HepG2 (cell line): ENCODE measurements around the gene EIF5A. TPM values are rescaled to one million over a fixed set of nuclear protein-coding genes. Genes with fewer than 3 reads are reported as not detected.
A peak's percentile ranks its signal among the peaks of the same experiment; 100 is the strongest.

ENCODE experiments used
- DR1 ChIP-seq: sonication (generic); formaldehyde crosslinking; IDR thresholded peaks from 2 replicates; pipeline ENCODE4 v1.8.0; 2021; ENCODE audit warnings: mild to moderate bottlenecking, missing genetic modification reagents, inconsistent platforms
- ELF1 ChIP-seq: sonication (generic); formaldehyde crosslinking; IDR thresholded peaks from 2 replicates; pipeline ENCODE4 v1.4.0; 2020; ENCODE audit warnings: missing genetic modification reagents
- HBP1 ChIP-seq: IDR thresholded peaks from 2 replicates; pipeline ENCODE4 v1.6.1; 2016; ENCODE audit warnings: low read depth, control low read depth
- HDAC6 ChIP-seq: fragments of 200-600 bp; sonication (generic); IDR thresholded peaks from 2 replicates; pipeline ENCODE4 v1.7.0; 2017; ENCODE audit warnings: mild to moderate bottlenecking, antibody characterized with exemption, low read length, low read depth
- HOXA9 ChIP-seq: sonication (generic); formaldehyde crosslinking; IDR thresholded peaks from 2 replicates; pipeline ENCODE4 v1.8.1; 2022; ENCODE audit warnings: missing genetic modification reagents, mild to moderate bottlenecking, moderate library complexity, borderline replicate concordance
- MED1 ChIP-seq: sonication (generic); formaldehyde crosslinking; IDR thresholded peaks from 2 replicates; pipeline ENCODE4 v1.4.0; 2020; ENCODE audit warnings: missing genetic modification reagents
- NCOA2 ChIP-seq: sonication (generic); formaldehyde crosslinking; IDR thresholded peaks from 2 replicates; pipeline ENCODE4 v1.8.0; 2022; ENCODE audit warnings: inconsistent platforms
- NR2F6 ChIP-seq, 2 experiments: IDR thresholded peaks; 2 replicates each; pipeline ENCODE4 v1.6.1; 2016; ENCODE audit warnings: antibody characterized with exemption in 1 of 2, mild to moderate bottlenecking in 1 of 2
- PHF21A ChIP-seq: sonication (generic); formaldehyde crosslinking; IDR thresholded peaks from 2 replicates; pipeline ENCODE4 v1.5.0; 2020; ENCODE audit warnings: mild to moderate bottlenecking, missing genetic modification reagents
- PLRG1 ChIP-seq: fragments of 450-650 bp; conservative IDR thresholded peaks from 2 replicates; pipeline ENCODE4 v1.6.1; 2016
- SKI ChIP-seq: fragments of 450-650 bp; IDR thresholded peaks from one replicate; pipeline ENCODE4 v1.6.1; 2018; ENCODE audit warnings: mild to moderate bottlenecking; ENCODE audit not compliant: partially characterized antibody
- SNAI1 ChIP-seq: sonication (generic); formaldehyde crosslinking; IDR thresholded peaks from 2 replicates; pipeline ENCODE4 v1.5.0; 2020; ENCODE audit warnings: mild to moderate bottlenecking, missing genetic modification reagents, borderline replicate concordance
- ZBTB10 ChIP-seq: sonication (generic); formaldehyde crosslinking; IDR thresholded peaks from 2 replicates; pipeline ENCODE4 v1.4.0; 2020; ENCODE audit warnings: missing genetic modification reagents, borderline replicate concordance
- ZNF441 ChIP-seq: sonication (generic); formaldehyde crosslinking; IDR thresholded peaks from 2 replicates; pipeline ENCODE4 v1.7.0; 2021; ENCODE audit warnings: missing genetic modification reagents, borderline replicate concordance
- ZNF616 ChIP-seq: sonication (generic); formaldehyde crosslinking; IDR thresholded peaks from 2 replicates; pipeline ENCODE4 v1.5.0; 2020; ENCODE audit warnings: low read depth, mild to moderate bottlenecking, missing genetic modification reagents
- ZNF687 ChIP-seq: sonication (generic); formaldehyde crosslinking; IDR thresholded peaks from 2 replicates; pipeline ENCODE4 v1.5.1; 2020; ENCODE audit warnings: mild to moderate bottlenecking, missing genetic modification reagents, moderate library complexity
- polyA plus RNA-seq, 8 experiments: library from polyadenylated mRNA; depleted of rRNA in 3 of 8; stranded (reverse) in 7 of 8; unstranded in 1 of 8; fragments of >200 nt; fragmentation: Illumina TruSeq in 4 of 8; extraction: Trizol in 4 of 8; gene quantifications; 2 replicates each; pipeline versions ENCODE4 v1.2.1 to v1.2.3, GENCODE V29; 2011 to 2016; ENCODE audit warnings: low read depth in 4 of 8, missing spikeins in 1 of 8, mixed read lengths in 1 of 8; ENCODE audit not compliant: insufficient read depth in 1 of 8
- total RNA-seq, 5 experiments: library from RNA; depleted of rRNA; stranded (reverse); fragments of >200 nt; fragmentation: Illumina TruSeq; extraction: Trizol; gene quantifications; 2 replicates each; pipeline ENCODE4 v1.2.3, GENCODE V29; 2016; ENCODE audit warnings: low read depth in 1 of 5
- TF ChIP-seq, protein P1 (sequence below), 2 experiments: fragments of 450-650 bp in 1 of 2; sonication (generic) in 1 of 2; formaldehyde crosslinking; IDR thresholded peaks; 2 replicates each; pipeline versions ENCODE4 v1.5.0 to v1.8.0; 2020 to 2022; ENCODE audit warnings: mild to moderate bottlenecking in 1 of 2, missing genetic modification reagents in 1 of 2
- TF ChIP-seq, protein P2 (sequence below): sonication (generic); formaldehyde crosslinking; IDR thresholded peaks from 2 replicates; pipeline ENCODE4 v1.4.0; 2020; ENCODE audit warnings: missing genetic modification reagents, low read depth, mild to moderate bottlenecking, borderline replicate concordance

Gene EIF5A
- total and polyA plus RNA-seq, 2 of the 13 experiments (the other 11 are each of a cell fraction or from before 2014, with no cell fraction given), result 319 to 337 TPM

GRCh38 chr17:7351665-7352502 is 44.5 kb downstream of the EIF5A start, which contains the start of gene KCTD11 (continued):
- TF ChIP-seq HDAC6 (no peak), ZNF687 (CRISPR knock-in tag) (peak; percentile 62), ZNF441 (CRISPR knock-in tag) (peak; percentile 6; the same call in 1 of the 2 replicates), DR1 (CRISPR knock-in tag) (peak; percentile 54; the same call in 1 of the 2 replicates), ZNF616 (CRISPR knock-in tag) (no peak), PHF21A (CRISPR knock-in tag) (peak; percentile 77; the same call in 1 of the 2 replicates), NCOA2 (CRISPR knock-in tag) (peak; percentile 20; the same call in 1 of the 2 replicates), HBP1 (peak; percentile 51), ZBTB10 (CRISPR knock-in tag) (peak; percentile 26; the same call in 1 of the 2 replicates), NR2F6 (IDR thresholded peaks at IDR 0.05) (no peak), NR2F6 (CRISPR knock-in tag; IDR thresholded peaks at IDR 0.05) (0 out of 2 replicates have a peak, but pooled peaks have one; percentile 11), HOXA9 (no peak), PLRG1 (no peak), SKI (peak; percentile 94), ELF1 (CRISPR knock-in tag) (peak; percentile 73), MED1 (peak; percentile 51), SNAI1 (CRISPR knock-in tag) (peak; percentile 26; the same call in 1 of the 2 replicates)
- TF ChIP-seq, protein P1, sequence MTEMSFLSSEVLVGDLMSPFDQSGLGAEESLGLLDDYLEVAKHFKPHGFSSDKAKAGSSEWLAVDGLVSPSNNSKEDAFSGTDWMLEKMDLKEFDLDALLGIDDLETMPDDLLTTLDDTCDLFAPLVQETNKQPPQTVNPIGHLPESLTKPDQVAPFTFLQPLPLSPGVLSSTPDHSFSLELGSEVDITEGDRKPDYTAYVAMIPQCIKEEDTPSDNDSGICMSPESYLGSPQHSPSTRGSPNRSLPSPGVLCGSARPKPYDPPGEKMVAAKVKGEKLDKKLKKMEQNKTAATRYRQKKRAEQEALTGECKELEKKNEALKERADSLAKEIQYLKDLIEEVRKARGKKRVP (CRISPR knock-in tag; IDR thresholded peaks at IDR 0.05), result peak in 1 of 2 experiments; percentile 32; a peak in 1 of 4 replicates
- TF ChIP-seq, protein P2, sequence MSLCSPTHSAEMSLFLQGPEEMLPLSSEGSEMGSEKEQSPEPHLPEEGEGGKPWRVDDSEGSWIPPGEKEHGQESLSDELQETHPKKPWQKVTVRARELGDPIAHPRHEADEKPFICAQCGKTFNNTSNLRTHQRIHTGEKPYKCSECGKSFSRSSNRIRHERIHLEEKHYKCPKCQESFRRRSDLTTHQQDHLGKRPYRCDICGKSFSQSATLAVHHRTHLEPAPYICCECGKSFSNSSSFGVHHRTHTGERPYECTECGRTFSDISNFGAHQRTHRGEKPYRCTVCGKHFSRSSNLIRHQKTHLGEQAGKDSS (CRISPR knock-in tag), result peak; percentile 16; the same call in 1 of the 2 replicates
